GM11168 (cell line): ENCODE results near the gene SLC38A11.
"Not testable (repeated sequence)": the region's sequence is repeated elsewhere in the genome, so short reads cannot be mapped to it uniquely, and the experiment has no call there.

Experiments used
- in situ Hi-C: fragments of 300-500 bp; cut with MboI; formaldehyde crosslinking; loops from one replicate; pipeline ENCODE4 v1.12.0; 2022; ENCODE audit warnings: low sequenced_read_pairs; ENCODE audit not compliant: unreplicated experiment

Gene SLC38A11

DNA sequence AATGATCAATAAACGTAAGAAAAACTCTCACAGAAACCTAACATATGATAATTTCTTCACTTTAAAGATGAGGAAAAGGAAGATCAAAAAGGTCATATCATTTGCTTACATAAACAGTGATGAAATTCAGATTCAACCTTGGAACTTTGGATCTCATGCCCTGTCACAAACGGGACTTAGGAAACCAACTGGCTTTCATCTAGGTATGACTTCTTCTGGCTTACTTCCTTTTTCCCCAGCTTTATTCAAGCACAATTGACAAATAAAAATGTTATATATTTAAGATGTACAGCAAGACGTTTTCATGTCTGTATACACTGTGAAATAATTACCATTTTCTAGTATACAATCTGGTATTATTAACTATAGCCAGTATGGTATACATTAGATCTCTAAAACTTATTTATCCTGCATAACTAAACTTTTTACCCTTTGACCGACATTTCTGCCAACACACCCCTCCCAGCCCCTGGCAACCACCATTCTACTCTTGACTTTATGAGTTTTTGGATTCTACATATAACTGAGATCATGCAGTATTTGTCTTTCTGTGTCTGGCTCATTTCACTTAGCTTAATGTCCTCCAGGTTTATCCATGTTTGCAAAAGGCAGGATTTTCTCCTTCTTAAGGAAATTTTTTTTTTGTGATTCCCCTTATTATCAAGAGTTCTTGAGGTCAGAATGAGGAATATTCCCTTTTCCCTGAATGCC, 67.7 kb downstream of the SLC38A11 start:
- in situ Hi-C loops = no loop called here

DNA sequence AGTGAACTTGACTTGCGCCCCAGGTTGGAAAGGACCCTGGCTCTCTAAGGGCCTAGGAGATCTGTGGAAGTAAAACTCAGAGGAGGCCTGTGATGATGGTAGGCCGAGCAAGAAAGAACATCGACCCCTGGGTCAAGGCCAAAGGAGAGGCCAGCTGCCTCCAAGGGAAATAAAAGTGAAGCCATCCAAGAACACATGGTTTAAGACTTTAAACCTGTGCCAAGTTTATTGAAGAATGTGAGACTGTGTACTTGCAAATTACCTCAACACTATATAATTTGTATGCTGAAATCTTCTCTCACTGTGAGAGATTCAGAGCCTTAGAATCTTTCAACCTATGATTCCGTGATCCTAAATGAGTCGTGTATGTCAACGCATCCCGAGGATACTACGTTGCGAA, 73.0 kb downstream of the SLC38A11 start:
- in situ Hi-C loops = no loop called here

DNA sequence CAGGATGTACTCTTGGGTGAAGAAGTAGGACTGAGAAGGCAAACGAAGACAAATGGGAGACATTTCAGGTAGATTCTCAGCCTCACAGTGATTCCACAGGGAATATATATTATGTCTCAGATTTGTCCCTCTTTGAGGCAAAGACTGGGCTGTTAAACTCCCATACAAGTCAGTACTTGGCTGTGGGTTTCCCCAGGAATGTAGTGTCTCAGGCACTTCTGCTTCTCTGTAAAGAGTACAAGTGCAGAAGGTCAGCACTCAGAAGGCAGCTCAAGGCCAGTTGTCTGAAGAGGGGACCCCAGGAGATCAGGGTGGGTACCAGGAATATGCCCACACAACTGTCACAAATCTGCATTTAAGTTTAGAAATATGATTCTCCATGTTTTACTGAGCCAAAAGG, 73.8 kb downstream of the SLC38A11 start:
- in situ Hi-C loops = no loop called here

DNA sequence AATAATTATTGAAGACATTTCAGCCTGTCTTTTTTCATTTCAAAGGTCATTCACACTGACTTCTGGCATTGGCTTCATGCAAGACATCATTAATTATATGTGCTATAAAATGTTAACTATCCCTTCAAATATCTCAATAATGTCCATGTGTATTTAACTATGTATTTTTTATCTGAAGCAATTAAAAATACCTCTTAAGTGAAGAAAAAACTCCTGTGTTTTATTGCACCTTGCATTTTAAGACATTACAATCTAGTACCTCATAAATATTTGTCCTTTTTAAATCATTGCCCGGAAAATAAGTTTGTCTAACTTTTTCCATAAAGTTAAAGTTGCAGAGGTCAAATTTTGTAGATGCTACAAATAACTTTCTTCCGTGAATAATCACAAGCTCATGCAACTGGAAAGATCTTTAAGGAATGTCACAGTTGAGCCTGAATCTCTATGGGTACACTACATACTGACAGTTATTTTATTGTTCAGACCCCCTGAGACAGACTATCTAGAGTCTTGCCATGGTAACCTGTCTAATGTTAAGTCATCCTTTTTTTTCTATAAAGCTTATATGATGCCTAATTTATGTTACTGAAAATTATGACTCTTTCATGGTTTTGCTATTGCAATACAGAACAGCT, 75.3 kb downstream of the SLC38A11 start:
- in situ Hi-C loops = no loop called here

DNA sequence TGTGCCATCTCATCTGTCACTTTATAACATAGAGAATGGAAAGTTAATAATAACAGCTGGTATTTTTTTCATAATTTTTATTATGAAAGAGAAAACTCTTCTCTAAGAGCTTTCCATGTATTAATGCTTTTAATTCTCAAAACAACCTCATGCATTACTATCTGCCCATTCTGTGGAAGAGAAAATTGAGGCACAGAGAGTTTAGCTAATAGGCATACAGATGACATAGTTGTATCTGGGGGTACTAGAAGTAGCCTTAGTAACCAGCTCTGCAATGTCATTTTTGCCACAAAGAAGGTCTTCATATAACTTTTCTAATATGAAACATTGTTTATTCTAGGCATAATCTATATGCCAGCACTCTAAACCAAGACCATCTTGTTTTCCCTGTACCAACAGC, 77.4 kb downstream of the SLC38A11 start:
- in situ Hi-C loops = no loop called here

DNA sequence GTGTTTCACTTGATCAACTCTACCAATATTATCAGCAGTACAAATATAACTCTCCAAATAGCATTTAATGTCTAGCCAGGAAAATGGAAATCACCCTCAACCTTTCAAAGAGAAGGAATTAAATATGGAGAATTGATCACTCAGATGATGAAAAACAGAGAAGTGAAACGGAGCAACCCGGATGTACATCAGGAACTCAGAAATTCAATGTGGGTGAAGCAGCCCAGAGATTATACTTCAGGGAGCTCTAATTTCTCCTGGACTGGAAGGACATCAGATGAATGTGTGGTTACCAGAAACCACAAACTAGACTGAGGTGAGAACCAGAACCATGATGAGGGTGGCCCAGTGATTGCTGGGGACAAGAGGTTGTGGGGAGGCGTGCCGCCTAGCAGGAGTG, 78.2 kb downstream of the SLC38A11 start:
- in situ Hi-C loops = no loop called here

DNA sequence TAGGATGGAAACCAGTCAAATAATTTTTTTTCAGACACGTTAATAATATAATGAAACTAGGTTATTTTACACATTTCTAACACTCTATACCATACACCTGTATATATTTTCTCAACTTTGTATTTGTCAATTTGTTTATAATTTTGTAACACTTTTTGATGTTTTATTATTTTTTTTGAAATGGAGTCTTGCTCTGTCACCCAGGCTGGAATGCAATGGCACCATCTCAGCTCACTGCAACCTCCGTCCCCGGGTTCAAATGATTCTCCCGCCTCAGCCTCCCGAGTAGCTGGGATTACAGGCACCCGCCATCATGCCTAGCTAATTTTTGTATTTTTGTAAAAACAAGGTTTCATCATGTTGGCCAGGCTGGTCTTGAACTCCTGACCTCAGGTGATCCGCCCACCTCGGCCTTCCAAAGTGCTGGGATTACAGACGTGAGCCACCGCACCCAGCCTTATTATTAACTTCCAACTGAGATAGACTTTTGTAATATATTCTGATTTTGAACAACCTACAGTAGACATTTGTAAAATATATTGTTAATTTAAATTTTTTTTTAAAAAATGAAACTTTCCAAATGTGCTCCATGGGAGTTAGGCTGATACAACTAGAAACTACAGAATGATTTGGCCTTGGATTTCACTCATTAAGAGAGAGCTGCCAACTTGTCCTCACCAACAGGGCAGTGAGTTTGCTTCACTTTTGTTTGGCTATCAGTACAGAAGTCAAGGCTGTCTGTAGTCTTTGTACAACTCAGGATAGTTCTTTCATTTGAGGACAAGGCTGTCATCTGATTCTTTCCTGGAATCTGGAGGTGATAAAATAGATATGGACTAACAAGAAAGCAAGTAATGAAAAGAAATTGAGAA, 79.8 kb downstream of the SLC38A11 start:
- in situ Hi-C loops = no loop called here

DNA sequence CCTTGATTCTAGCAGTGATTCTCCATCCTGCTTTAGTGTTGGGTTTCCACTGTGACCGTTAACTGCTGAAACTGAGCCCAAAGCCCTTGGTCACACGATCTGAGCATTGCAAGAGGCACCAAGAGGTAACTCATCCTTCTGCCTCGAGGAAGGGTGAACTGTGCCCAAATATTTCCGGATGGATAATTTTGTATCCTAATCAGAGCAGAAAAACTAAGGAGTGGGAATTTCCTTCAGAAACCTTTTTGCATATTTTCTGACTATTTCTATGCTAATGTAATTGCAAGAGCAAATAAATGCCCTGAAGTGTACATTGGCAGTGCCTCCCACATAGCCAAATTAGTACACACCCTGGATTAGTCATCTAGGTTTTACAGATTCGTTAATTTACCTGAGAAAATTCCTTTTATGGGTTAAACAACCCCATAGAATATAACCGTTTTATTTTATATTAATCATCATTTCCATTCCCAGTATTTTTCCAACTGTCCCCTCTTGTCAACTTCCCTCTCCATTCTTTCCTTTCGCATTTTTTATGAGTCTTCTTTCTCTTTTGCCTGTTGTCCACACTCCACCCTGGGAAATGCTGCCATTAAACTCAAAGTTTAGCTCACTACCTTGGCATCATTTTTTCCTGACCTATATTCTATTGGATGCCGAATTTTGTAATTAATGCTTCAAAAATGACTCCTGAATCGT, 82.0 kb downstream of the SLC38A11 start:
- in situ Hi-C loops = no loop called here

DNA sequence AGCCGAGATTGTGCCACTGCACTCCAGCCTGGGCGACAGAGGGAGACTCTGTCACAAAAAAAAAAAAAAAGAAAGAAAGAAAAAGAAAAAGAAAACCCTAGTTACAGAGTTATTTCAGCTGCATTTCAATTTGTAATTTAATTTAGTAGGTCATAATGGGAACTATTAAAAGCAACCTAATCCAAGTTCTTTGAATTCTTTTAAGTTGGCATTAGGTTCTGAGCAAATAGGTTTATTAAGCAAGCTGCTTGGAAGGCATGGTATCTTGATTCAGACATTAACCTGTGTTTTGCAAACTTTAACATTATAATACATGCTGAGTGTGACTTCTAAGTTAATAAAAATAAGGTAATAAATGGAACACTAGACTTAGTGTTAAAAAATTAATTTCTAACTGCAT, 83.9 kb downstream of the SLC38A11 start:
- in situ Hi-C loops = no loop called here

DNA sequence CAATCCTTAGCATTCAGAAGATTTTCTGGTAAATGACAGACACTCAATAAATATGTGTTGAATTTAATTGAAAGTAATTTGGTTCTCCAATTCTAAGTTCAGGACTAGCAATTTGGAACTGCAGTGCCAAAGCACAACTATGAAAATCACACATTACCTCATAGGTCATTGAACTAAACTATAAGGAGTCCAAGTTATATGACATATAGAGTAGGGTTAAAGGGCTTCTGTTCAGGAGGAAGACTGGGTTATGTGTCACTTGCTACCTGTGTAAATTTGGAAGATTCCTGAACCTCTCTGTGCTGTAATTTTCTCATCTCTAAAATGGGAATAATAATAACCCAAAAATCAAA, 85.9 kb downstream of the SLC38A11 start:
- in situ Hi-C loops = no loop called here

DNA sequence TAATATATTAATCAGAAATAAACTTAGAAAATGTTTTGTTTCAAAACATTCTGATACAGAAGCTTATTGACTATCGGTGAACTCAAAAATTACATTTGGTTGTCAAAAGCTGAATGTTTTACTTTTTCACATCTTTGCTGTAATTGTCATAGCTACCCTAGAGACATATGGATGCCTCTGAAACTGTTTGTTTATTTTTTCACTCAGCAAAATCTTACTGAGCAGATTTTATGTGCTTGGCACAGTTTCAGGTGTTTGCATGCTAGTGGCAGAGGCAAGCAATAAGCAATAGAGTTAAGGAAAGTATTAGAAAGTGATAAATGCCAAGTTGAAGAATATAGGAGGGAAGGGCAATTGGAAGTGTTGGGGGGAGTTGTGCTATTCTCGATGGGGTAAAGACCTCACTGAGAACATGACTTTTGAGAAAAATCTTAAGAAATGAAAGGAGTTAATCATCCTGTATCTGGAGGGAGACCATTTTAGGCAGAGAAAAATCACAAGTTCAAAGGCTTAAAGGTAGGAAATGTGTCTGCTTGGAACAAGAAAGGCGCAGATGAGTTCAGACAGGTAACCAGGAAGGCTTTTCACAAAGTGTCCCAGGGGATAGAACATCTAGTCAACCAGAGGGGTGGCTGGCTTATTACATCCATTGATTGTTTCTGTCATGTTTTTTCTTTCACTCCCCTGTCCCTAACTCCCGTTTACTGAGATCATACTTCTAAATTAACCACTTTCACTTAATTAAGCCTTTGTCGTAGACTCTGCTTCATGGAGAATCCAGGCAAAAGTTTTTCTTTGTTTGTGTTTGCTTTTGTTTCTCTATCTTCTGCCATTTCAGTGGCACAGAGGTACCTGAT, 86.5 kb downstream of the SLC38A11 start:
- in situ Hi-C loops = no loop called here

DNA sequence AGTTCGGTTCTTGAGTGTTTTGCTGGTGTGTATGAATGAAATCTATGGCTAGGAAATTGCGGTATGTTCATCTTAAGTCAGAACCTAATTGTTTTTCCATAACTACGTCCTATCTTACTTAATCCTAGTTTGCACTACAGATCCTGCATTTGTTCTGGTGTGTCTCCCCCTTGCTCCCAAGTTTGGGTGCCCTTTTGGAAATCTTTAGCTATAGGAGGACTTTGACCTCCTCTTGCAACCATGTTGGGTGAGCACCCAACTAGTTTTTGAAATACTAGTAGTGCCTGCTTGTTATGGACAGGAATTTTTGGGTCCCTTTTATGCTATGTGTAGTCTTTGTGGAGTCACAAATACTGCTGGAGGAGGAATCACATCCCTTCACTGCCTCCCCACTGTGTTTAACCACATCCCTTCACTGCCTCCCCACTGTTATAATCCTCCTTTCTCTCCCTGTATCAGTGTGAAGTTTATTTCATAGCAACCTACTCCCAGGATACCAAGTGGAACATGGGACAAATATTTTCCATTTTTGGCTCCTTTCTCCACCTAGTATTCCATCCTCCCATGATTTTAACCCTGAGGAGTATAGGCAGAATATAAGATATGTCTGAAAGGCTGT, 87.4 kb downstream of the SLC38A11 start:
- in situ Hi-C loops = no loop called here

DNA sequence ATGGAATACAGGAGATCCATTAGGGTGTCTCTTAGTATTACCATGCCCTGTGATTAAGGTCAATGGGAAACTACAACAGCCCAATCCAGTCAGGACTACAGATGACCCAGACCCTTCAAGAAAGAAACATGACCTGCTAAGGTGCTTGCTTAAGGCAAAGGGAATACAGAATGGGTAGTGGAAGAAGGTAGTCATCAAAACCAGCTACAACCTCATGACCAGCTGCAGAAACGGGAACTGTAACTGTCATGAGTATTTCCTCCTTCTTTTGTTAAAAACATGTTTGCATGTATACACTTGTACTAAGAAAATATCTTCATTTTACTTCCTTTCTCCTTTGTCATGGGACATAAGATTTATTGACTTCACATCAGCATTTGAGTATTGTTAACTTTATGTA, 88.9 kb downstream of the SLC38A11 start:
- in situ Hi-C loops = not testable (repeated sequence)

DNA sequence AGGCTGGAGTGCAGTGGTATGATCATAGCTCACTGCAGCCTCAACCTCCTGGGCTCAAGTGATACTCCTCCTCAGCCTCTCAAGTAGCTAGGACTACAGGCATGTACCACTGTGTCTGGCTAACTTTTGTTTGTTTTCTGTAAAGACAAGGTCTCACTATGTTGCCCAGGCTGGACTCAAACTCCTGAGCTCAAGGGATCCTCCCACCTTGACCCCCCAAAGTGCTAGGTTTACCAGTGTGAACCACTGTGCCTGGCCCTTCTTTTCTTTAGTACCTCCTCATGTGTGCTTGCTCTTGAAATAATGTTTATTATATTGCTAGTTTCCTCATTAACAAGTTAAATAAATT, 94.7 kb downstream of the SLC38A11 start:
- in situ Hi-C loops = no loop called here

DNA sequence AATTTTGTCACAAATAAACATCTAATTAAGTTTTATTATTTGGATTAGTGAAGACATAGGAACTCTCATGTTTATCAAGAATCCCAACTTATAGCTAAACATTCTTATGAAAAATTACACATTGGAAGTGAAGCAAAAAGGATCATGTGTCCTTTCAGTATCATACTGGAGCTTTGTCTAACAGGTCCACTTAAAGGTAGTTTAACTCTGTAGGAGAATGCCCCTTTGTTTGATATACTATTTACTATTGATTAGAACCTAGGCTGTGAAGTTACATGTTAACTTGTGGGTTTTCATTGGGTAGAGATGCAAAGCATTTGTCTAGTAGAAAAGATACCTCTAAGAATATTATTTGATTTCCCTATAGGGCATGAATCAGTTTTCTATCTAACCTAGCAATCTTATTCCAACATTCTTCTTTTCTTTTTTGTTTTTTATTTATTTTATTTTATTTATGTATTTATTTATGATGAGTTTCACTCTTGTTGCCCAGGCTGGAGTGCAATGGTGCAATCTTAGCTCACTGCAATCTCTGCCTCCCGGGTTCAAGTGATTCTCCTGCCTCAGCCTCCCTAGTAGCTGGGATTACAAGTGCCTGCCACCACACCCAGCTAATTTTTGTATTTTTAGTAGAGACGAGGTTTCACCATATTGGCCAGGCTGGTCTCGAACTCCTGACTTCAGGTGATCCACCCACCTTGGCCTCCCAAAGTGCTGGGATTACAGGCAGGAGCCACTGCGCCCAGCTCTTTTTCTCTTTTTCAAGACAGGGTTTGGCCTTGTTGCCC, 95.2 kb downstream of the SLC38A11 start:
- in situ Hi-C loops = not testable (repeated sequence)

DNA sequence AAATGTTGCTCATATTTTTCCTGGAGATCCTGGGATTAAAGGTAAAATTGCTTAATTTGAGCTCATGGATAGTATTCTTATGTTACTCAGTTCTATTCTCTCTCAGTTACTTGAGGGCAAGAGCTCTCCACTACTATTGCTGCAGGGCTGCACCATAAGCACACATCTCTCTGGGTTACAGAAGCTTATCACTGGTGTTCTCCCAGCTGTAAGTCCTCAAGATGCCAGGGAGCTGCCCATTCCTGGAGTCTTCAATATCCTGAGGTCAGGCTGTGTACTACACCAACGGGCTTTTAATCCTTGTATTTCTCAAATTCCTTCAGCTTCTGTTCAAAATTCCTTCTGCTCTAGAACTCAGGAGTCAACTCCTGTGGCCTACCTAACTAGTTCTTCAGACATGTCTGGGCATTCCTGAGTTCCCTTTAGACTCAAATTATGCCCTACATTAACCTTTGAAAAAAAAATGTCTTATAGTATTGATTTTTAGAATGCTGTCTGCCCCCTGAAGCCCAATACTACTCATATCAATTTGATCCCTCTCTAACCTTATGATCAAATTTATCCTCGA, 96.0 kb downstream of the SLC38A11 start:
- in situ Hi-C loops = no loop called here

DNA sequence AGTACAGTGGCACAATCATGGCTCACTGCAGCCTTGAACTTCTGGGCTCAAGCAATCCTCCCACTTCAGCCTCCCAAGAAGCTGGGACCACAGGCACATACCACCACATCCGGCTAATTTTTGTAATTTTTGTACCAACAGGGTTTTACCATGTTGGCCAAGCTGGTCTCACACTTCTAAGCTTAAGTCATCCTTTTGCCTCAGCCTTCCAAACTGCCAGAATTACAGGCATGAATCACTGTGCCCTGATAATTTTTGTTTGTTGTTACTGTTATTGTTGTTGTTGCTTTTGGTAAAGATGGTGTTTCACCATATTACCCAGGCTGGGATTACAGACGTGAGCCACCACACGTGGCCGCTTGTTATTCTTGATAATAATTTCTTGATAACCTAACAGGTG, 103.2 kb downstream of the SLC38A11 start:
- in situ Hi-C loops = no loop called here

DNA sequence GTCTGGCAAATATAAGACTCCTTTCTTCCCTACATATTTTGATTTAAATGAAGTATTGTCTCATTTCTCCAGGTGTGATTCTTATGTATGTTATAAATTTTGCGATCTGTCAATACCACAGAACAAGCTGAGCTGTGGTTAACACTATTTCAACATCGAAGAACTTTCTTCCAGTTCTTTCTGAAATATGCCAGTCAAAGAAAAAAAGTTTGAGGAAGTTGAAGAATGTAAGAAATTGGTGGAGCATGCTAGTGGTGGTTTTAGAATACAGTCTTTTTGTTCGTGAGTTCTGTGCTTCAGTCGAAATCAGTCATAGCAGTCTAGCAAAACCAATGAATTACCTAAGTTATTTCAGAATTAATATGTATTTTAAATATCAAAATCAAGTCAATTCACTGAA, 105.1 kb downstream of the SLC38A11 start:
- in situ Hi-C loops = no loop called here
